GM19395 (cell line): Measurements from ENCODE around the gene KIF5C.

Experiments used
- ATAC-seq: cut with Tn5 transposase; IDR thresholded peaks from one replicate; pipeline ENCODE4 v1.9.1; 2021; ENCODE audit warnings: mild to moderate bottlenecking, moderate library complexity; ENCODE audit not compliant: unreplicated experiment

KIF5C gene

DNA sequence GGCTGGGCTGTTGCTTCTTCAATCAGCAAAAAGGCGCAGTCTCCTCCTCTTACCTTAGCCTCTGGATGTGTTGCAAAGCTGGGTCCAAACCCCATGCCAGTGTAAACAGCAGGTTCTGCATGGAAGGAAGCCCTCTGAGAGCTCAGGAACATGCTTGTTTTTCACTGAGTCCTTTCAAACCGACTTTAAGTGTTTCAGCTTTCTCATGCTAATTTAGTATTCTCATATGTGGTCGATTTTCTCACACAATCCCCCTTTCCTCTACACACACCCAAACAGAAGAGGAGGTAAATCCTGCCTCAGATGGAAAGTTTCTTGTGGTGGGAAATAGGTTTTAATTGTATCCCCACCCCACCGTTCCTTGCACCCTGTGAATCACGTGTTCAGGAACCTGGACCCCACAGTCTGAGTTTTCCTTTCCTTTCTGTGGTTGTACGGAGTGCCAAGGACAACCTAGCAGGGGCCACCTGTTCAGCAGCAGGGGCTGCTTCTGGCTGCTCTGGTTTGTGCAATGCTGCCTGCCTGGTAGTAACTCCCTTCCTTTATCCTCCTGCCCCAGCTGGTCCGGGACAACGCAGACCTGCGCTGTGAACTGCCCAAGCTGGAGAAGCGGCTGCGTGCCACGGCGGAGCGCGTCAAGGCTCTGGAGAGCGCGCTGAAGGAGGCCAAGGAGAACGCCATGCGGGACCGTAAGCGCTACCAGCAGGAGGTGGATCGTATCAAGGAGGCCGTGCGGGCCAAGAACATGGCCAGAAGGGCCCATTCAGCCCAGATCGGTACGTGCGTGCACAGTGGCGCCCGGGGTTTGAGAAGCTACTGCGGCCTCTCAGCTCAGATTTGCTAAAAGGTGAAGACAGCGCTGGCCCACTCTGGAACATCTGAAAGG is 134.8 kb downstream of the KIF5C start:
- no peak for ATAC-seq

DNA sequence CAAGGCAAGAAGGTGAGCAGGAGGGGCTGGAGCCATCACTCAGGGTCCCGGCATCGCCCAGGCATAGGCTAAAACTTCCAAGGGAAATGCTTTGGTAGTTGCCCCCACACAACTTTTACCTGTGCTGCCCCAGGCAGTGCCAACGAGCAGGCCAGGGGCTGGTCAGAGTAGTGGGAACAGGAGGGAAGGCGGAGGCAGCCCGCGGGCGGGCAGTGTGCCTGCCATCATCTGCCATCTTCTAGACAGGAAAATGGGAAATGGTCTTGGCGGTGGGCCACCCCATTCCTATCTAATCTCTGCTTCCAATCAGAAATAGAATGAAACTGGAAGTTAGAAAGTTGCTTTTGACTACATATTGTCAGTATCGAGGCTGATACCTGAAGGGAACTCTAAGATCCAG is 137.5 kb downstream of the KIF5C start:
- no peak for ATAC-seq

DNA sequence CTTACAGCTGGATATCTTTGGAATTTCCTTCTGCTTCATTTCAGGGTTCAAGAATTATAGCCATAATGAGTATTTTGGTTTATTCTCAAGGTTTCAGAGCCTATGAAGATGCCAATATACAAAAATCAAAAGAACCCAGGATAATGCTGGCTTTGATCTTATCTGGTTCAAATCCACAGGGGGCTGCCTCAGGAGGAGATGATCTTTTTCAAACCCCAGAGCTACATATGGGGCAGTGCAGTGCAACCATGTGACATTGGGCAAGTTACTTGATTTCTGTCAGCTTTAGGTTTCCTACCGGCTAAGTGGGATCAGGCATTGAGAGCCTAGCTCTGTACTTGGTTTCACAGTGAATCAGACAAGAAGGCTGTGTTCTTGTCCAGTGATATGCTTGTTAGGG is 140.5 kb downstream of the KIF5C start:
- no peak for ATAC-seq

DNA sequence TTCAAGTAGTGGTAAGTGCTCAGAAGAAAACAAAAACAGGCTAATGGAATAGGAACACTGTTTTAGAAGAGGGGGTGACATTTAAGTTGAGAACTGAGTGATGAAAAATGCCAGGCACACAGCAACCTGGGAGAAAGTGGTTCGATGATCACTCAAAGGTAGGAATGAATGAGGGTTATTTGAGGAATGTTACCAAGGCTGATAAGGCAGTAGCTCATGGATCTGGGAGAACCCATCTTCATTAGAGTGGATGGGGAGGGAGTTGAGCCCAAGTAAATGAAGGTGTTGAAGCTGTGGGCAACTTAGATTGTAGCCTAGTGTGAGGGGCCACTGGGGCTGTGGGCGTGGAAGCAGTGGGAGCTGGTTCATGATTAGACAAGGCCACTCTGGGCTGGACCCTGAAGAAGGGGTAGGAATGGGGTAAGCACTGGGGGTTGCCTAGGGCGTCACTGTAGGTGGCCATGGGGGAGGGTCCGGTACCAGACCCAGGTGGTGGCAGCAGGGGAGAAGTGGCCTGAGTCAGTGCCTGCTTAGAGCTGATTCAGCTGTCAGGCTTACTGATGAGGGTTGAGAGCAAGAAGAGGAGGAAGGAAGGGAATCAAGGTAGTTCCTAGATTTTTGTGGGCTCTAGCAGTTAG is 141.0 kb downstream of the KIF5C start:
- no peak for ATAC-seq

DNA sequence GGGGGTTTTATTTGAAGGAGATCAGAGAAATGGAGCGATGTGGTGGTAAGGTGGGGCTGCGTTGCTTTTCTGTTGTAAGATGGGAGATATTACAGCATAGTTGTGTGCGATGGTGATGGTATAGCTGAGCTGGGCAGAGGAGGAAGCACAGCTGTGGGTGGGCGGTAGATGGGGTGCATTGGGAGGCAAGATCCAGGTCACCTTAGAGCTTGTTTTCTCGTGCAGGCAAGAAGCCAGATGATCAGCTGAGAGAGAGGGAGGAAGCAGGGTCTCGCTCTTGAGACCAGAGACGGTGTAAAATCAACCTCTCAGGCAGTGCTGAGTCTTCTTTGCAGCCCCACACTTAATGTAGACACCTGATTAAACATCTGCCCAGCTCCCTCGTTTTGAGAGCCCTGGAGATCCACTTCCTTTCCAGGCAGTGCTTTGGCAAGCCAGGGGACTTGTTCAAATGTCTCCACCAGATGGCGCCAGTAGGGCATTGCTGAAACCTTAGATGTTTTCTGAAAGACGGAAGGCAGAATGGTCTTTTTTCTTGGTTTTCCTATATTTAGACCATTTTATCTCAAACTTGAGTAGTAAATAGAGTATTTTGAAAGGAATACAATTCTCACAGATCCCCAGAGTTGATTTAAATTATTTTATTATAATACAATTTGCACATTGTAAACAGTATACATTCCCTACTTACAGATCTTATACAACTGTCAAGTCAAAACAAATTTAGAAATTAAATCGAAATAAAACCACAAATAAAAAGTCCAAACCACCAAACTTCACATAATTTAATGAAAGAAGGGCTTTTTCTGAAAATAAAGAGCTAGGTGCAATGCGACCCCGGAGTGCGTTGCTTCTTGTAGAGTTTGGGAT is 142.3 kb downstream of the KIF5C start:
- peak; percentile 25 for ATAC-seq

DNA sequence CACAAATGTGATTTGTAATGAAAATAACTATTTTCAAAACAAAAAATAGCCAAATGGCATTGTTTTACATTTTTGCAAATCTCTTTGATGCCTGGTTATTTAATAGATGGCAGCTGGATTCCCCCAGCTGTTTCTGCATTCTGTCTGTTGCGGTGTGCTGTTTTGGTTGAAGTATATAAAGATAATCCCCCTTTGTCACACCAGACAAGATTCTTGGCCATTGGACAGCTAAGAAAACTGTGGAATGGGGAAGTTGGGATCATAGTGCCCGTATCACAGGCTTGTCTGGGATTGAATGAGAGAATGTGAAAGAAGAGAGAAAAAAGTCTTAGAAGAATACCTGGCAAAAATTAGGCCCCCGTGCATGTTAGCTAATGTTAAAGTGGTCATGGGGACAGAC is 144.0 kb downstream of the KIF5C start:
- ATAC-seq, result no peak

DNA sequence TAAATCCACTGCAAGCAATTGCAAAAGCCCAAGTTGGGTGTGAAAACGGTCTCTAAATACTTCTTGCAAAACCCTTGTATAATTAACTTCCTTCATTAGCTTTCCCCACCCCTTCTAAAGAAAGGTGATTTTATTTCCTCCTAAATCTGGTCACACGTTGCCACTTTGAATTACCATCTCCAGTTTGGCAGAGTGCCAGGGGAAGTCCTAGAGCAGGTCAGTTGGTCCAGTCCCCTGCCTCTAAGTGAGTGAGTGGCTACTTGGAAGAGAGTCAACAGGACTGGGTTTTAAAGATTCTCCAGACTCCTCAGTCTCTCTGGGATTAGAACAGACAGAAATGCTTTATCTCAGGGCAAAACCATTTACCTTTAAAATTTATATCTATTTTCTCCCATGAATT is 144.7 kb downstream of the KIF5C start:
- no peak for ATAC-seq

DNA sequence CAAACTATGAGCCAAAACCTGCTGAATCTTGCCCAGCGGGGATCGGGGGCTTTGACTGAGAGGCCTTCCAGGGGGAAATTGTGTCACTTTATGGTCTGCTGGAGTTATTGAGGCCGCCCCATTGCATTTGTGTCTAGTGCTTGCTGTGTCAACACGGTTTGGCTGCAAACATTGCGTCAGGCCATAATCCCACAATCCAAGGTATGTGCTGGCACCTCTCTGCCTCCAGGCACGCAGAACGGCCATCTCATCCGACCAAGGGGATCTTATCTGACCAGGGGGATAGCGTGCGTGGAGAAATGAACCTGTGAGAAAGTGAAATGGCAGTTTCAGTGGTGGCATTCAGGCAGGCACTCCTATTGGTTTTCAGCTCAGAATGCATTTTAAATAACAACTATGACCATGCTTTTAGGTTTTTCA is 145.4 kb downstream of the KIF5C start:
- peak; percentile 34 for ATAC-seq

DNA sequence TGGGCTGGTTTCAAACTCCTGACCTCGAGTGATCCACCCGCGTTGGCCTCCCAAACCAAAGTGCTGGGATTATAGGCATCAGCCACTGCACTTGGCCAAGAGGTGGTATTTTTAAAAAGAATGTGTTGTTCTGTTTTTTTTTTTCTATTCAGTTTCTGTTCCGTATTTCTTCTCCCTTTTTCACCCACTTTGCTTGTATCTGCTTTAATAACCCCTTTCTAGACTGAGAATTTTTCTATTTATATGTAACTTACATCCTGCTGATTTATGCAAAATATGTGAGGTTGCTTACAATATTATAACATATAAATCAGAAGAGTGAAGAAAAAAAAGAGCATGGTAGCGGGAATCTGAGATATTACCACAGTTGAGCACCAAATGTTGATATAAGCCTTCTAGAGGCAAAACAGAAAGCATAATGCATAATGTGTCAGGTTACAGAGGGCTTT is 146.3 kb downstream of the KIF5C start:
- ATAC-seq, result peak; percentile 69

DNA sequence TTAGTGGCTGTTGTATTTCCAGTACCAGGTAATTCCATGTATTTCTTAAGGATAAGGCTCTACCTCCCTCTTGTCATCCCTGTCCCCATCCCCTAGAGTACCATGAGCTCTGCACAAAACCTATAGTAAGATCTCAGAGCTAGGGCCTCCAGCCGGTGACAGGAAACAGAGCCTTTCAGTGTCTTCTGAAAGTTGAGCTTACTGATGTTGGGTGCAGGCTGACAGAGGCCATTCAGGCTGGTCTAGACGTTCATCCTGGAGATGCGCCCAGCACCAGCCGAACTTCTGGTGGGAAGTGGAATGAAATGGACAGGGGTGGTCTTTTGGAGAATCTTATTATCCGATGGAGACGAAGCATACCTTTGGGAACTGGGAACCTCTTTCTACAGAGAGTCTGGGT is 146.7 kb downstream of the KIF5C start:
- peak; percentile 76 for ATAC-seq

DNA sequence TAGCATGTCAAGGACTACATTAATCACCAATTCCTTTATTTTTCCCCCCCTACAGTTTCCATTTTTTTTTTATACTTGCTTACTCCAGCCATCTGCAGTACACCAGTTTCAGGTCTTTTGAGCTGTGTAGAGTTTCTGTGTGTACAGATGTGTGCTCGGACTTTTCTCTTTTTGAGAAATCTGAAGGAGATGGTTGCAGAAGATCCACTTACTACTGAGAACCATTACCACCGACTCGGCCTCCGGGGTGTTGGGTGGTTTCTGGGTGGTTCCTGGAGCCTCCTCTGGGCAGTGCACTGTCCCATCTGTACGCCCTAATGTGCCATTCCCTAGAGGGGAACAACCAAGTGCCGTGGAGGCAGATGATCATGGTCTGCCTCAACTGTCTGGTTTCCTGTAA is 148.1 kb downstream of the KIF5C start:
- ATAC-seq, result no peak

DNA sequence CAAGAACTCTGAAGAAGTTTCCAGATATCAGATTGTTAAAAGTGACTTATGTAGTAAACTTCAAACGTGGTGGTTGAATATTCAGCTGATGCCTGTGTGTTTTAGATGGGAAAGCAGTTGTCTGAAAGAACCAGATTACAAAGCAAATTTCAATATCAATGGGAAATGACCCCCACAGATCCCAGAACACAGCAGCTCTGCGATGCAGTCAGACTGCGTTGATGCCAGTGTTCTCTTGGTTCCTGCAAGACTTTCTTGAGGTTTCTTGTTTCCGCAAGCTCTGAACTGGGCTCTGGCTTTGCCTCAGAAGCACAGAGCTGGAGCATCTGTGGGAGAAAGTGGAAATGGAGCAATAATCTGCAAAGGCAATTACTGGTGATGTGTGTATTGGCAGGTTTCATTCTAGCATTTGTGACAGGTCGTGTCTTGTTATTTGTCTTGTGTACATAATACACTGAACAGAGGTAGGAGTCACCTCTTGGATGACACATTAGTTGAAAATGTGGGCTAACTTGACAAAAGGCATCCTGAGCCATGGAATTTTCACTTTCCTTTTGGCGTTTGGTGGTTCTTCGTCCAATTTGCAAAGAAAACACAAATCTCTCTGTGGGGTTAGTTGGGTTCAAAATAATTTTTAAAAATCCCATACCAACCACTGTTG is 152.7 kb downstream of the KIF5C start:
- ATAC-seq, result no peak

DNA sequence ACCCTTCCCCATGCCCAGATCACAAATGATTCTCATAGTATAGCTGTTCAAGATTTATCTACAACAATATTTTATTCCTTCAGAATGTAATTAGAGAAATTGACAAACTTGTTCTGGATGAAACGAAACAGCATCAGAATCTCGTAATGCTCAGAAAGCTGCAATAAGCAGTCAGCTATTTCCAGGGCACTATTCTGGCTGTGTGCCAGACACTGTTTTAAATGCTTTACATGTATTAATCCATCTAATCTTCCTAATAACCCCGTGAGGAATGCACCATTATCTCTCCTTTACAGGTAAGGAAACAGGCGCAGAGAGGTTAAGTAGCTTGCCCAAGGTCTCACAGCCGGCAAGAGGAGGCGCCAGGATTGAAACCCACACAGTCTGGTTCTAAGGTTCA is 153.3 kb downstream of the KIF5C start:
- ATAC-seq, result no peak

DNA sequence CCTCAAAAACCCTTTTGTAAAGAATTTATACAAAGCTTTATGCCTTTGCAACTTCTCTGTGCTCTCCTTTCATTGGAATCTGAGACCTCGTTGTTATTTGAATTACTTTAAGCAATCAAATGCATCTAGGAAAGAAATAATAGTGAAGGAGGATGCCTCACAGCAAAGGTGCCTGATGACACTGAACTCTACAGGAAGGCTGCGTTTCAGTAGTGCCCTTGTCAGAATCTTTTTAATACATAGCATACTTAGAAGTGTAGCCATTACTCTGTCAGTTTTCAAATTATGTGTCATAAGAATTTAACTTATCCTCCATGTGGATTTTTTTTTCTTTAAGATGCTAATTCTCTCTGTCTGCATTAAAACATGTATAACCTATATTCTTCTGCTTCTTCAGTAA is 153.9 kb downstream of the KIF5C start:
- no peak for ATAC-seq

DNA sequence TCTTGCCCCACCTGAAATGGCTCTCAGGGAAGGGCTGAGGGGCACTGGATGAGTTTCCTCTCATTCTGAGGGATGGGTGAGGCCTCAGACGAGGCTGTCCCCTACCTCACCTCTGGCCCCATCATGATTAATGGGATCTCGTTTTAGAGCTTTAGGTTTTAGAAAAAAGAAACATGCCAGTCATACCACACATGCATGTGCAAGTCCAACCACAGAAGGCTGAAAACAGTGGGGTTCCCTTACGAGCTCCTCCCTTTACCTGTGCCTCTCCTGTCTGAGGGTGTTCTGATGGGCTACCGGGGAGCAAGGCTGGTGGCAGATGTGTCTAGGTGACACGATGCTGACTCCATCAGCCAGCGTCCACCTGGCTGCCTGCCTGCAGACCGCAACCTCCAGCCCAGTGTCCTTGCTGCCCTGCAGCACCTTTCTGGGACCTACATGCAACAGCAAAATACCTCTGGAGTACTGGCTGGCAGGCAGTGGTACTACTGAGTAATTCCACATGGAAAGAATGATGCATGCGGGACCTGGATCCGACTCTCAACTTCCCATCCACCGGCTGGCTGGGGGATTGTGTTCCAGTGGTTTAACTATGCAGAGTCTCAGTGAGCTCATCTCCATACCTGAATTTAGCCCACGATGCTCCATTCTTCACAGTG is 154.4 kb downstream of the KIF5C start:
- no peak for ATAC-seq

DNA sequence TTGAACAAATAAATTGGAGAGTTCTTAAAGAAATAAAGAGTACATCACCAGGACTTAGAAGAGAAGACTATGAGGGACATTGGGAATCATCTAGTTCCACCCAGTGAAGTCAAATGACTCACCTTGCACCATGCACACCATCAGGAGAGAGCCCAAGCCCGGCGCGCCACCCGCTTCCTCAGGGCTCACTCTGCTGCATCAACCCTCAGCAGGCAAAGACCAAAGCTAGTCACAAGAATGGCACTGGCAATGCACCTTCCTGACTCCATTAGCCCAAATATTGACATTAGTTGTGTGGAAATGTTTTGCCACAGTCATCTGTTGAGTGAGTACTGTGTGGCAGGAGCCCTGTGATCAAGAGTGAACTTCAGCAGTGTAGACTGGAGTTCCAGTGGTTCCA is 156.4 kb downstream of the KIF5C start:
- no peak for ATAC-seq

DNA sequence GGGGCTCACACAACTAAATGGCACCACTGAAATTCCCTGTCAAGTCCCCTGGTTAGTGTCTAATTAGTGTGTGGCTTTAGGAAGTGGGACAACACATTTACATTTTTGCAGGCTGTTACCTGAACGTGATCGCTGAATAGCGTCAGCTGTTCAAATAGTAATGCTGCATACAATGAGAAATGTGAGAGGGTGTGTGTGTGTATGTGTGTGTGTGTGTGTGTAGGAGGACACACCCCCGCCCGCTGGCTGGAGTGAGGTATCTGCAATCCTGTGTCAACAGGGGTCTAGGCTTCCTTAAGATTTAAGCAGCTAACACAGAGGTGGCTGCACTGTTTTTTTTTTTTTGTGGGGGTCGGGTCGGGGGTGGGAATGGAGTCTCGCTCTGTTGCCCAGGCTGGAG is 158.7 kb downstream of the KIF5C start:
- ATAC-seq, result no peak

DNA sequence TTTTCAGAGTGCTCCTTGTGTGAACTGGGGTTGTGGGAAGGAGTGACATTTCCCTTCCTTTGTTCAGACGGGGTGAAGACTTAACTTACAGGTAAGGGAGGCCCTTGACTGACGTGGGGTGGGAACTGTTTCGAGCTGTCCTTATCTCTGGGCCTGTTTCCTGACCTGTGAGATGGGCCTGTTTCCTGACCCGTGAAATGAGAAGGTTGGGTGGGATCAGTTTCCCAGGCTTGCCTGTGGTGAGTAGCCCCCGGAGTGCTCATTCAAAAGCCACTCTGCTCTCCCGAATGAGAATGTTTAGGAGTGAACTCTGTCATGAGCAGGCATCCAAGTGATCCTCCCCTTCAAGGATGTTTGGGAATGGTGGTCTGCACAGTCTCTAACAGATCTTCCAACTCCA is 159.4 kb downstream of the KIF5C start:
- ATAC-seq, result no peak

DNA sequence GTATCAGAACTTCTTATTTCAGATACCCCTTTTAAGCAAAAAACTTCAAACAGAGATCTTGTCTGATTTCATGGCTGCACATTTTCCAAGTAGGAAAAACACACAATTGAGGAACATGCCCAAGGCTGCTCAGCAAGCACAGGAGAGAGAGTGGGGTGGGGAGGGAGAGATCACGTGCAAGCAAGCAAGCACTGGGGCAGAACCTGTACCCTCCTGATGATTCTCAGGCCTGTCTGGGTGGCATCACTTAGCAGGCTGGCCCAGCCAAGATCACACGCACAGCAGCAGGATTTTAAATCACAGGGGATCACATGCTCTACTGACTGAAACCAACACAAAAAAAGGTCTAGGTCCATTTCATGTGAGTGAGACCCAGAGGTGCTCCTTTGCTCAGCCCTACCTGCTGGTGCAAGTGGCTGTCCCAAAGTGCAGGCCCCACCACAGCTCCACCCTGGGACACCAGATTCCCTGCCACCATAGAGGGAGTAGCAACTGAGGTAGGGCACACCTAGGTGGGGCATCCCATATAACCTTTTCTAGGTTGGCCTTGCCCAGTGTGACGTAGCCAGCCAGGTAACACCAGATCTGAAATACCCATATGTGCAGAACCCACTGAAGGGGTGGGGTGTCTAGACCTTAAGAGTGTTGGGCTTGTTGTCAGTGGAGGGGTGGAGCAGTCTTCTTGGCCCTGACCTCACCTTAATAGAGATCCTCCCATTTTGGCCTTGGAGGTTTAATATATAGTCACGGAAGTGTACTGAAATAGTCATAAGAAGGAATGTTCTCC is 161.7 kb downstream of the KIF5C start:
- ATAC-seq, result no peak

DNA sequence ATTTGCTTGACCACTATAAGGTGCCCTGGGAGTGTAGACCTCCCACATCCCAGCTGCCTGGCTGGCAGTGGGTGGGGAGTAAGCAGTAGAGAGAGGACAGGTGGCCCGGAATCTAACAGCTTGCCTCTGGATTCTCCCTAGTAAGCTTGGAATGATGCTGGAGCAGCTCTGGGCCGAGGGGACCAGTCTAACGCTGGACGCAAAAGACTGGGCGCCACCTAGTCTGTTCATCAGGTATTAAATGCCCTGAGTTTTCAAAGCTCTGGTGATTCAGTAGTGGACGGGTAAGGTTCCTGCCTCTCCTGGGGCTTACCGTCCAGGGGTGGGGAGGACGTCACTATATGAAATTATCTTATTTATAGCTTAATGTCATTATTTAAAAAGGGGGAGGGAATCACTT is 162.8 kb downstream of the KIF5C start:
- ATAC-seq, result no peak
